Right cardiac atrium (tissue), 5 donors: ENCODE data around the gene DMAP1. TPM values are rescaled to one million over a fixed set of nuclear protein-coding genes. Genes with fewer than 3 reads are reported as not detected.
"Not testable (repeated sequence)": the region's sequence is repeated elsewhere in the genome, so short reads cannot be mapped to it uniquely, and the experiment has no call there.

Source experiments
- ATAC-seq, 2 donors: fragments of 200-7000 bp; cut with Tn5 transposase; one replicate each; pipeline versions ENCODE4 v1.8.0 to v1.9.1; 2020; ENCODE audit warnings: moderate library complexity in 2 of 2, mild to moderate bottlenecking in 1 of 2
- DNase-seq, 3 donors: peaks; one replicate each; pipeline ENCODE4 v3.0.0-alpha.2; 2020
- H3K27ac ChIP-seq: one replicate; pipeline ENCODE4 v1.5.1; 2013; ENCODE audit warnings: mild to moderate bottlenecking, low read length, control low read depth, moderate library complexity
- H3K27me3 ChIP-seq: one replicate; pipeline ENCODE4 v1.6.1; 2013; ENCODE audit not compliant: control insufficient read depth, insufficient read depth
- H3K4me1 ChIP-seq: one replicate; pipeline ENCODE4 v1.6.1; 2013; ENCODE audit warnings: low read length; ENCODE audit not compliant: control insufficient read depth, insufficient read depth
- H3K4me3 ChIP-seq: one replicate; pipeline ENCODE4 v1.5.1; 2013; ENCODE audit warnings: low read length, control low read depth
- H3K9me3 ChIP-seq: one replicate; pipeline ENCODE4 v1.6.1; 2013; ENCODE audit warnings: low read length; ENCODE audit not compliant: control insufficient read depth
- WGBS: extraction: QIAGEN DNeasy Blood & Tissue Kit; methylation state at CpG from one replicate; pipeline ENCODE4 v1.1.7; 2013; 5-methylcytosine and 5-hydroxymethylcytosine counted together
- intact Hi-C, 4 donors: fragments of 100-400 bp; cut with DNase I; formaldehyde crosslinking; loops; one replicate each; pipeline versions ENCODE4 v1.11.0 to v1.14.0; 2022 to 2023
- long read RNA-seq, 4 donors: library from polyadenylated mRNA; unstranded; transcript quantifications; one replicate each; pipeline ENCODE4 v2.0.0, GENCODE V29; 2020 to 2021
- polyA plus RNA-seq: library from polyadenylated mRNA; stranded (reverse); fragments of 200-250 nt; gene quantifications from one replicate; pipeline ENCODE4 v1.2.3, GENCODE V29; 2013
- total RNA-seq, 4 donors: library from RNA; stranded (reverse); fragmentation: NEBNext Ultra II Directional; extraction: Animal tissue kit (Norgen Biotek cat#: 25700); gene quantifications; one replicate each; pipeline ENCODE4 v1.2.1, GENCODE V29; 2021
- donor health status: healthy with polysubstance abuse.
- donor health status: DM: no; HTN: yes; CAD: no.
- donor health status: DM: no; HTN: no; CAD: no.
- donor health status: DM: no; HTN: yes; CAD: no; lungs with severe emphysema.
- donor health status: DM: yes; HTN: yes; CAD: no.

Gene DMAP1
- total RNA-seq (10 to 100 TPM; 26.2 to 35.9 (median 32.6) TPM), polyA plus RNA-seq (26.7 TPM)
- long read RNA-seq, donor 1, transcript DMAP1-201 (11 exons, 1,552 nt) = major isoform, 24 of 84 reads
- long read RNA-seq, donor 1, transcript DMAP1-203 (10 exons, 1,730 nt) = minor isoform, 18 of 84 reads
- long read RNA-seq, donor 1, transcript DMAP1-202 (11 exons, 1,545 nt) = minor isoform, 13 of 84 reads
- long read RNA-seq, donor 1, partial matches to known transcripts = 5 of 84 reads
- long read RNA-seq, donor 1, other reads (novel, unspliced or antisense) = 24 of 84 reads
- long read RNA-seq, donor 2, transcript DMAP1-201 (11 exons, 1,552 nt) = major isoform, 17 of 40 reads
- long read RNA-seq, donor 2, transcript DMAP1-203 (10 exons, 1,730 nt) = minor isoform, 7 of 40 reads
- long read RNA-seq, donor 2, transcript DMAP1-202 (11 exons, 1,545 nt) = minor isoform, 5 of 40 reads
- long read RNA-seq, donor 2, partial matches to known transcripts = 1 of 40 reads
- long read RNA-seq, donor 2, other reads (novel, unspliced or antisense) = 10 of 40 reads
- long read RNA-seq, donor 3, full-length matches to known transcripts = 137 of 217 reads
- long read RNA-seq, donor 3, partial matches to known transcripts = 10 of 217 reads
- long read RNA-seq, donor 3, other reads (novel, unspliced or antisense) = 70 of 217 reads
- long read RNA-seq, donor 4, full-length matches to known transcripts = 36 of 51 reads
- long read RNA-seq, donor 4, partial matches to known transcripts = 1 of 51 reads
- long read RNA-seq, donor 4, other reads (novel, unspliced or antisense) = 14 of 51 reads

DNA sequence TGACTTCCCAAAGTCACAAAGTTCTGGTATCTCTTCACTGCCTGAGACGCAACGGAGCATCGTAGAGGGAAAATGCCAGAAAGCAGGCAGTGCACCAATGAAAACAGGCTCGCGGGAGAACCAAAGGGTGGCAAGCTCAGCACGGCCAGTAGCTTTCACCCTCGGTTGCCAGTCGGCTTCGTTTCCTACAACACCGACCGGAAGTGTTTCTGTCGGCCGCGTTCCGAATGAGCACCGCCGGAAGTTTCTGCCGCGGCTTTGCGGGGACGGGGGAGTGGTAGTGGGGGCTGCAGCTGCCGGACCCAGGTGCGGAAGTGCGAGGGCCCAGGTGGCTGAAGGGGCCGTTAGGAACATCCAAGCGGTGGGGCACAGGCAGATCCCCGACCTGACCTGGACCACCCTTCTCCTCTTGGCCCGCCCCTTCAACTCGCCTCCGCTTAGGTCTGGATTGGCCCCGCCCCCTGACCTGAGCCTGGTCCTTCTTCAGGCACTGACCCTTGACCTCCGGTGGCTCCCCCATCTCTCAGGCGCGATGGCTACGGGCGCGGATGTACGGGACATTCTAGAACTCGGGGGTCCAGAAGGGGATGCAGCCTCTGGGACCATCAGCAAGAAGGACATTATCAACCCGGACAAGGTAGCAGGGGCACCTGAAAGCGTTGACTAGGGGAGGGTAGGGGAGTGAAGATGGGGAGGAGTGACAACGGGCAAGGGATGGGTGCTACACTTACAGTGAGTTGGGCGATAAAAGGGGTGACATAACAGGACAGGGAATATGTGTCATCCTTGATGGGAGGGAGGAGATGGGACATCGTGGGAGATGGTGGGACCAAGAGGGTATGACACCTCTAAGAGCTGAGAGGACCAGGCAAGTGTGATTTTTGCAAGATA, at the start of gene DMAP1:
DMAP1 (plus strand) TSS at position 250 of the 891 bp plus-strand sequence; CDS start at position 533, 283 bp downstream.
- Histone ChIP-seq H3K27ac (peak within 1 kb of the TSS; percentile 28), H3K4me1 (peaks cover 8% of the 10 kb centered on the region), H3K27me3 (no peaks in the 10 kb centered on the region), H3K4me3 (peak within 1 kb of the TSS; percentile 61), H3K9me3 (no peaks in the 10 kb centered on the region)
- intact Hi-C loops = loop anchor here in 3 of 4 donors (10.0 kb wide), 3 partner anchors 131 to 381 kb away; no protein-coding TSS in a partner anchor
- DNase-seq (peak; percentile 78 to 91 (median 90)), ATAC-seq (peak; percentile 90 to 93)
- WGBS = under 1% methylated on average over 44 of the region's 44 CpGs

- H3K27me3 ChIP-seq = no peaks in the 10 kb centered on the region
- H3K4me1 ChIP-seq = no peaks in the 10 kb centered on the region
- intact Hi-C loops = no loop called here
- H3K27ac ChIP-seq = no peak overlapping the region
- no peaks in the 10 kb centered on the region for H3K9me3 ChIP-seq
- 91% methylated on average over 5 of the region's 5 CpGs for WGBS
- no peak overlapping the region for H3K4me3 ChIP-seq
- ATAC-seq = no peak
- DNase-seq = no peak
Observed at GRCh38 chr1:44168520-44169098, 44.7 kb upstream of the DMAP1 start.

GRCh38 chr1:44170281-44170823, 42.9 kb upstream of the DMAP1 start:
- no peaks in the 10 kb centered on the region for H3K27me3 ChIP-seq
- no peak overlapping the region for H3K27ac ChIP-seq
- DNase-seq = no peak
- no peaks in the 10 kb centered on the region for H3K9me3 ChIP-seq
- H3K4me3 ChIP-seq = no peak overlapping the region
- H3K4me1 ChIP-seq = no peaks in the 10 kb centered on the region
- no peak for ATAC-seq
- intact Hi-C loops = no loop called here
- 83% methylated on average over 3 of the region's 3 CpGs for WGBS

DNA sequence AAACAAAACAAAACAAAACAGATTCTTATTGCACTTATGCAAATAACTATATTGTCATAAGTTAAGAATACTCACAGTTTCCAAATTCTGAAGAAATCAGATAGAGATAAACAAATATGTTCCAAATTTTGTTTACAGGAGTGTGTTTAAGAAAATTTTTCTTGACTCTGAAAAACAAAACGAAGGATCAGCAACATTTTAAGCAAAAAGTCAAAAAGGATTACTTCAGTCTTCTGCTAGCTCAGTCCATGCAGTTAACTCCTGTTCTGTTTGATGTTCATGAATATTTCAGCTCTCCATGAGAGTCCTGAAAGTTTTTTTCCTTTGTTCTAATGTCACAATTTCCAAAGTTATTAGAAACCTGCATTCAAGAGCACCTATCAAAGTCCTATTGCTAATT, 38.6 kb upstream of the DMAP1 start:
- H3K9me3 ChIP-seq = no peaks in the 10 kb centered on the region
- 68% methylated on average over 1 of the region's 1 CpG for WGBS
- DNase-seq = no peak
- no peaks in the 10 kb centered on the region for H3K4me1 ChIP-seq
- no peak for ATAC-seq
- H3K27me3 ChIP-seq = no peaks in the 10 kb centered on the region
- no peak overlapping the region for H3K4me3 ChIP-seq
- intact Hi-C loops = no loop called here
- H3K27ac ChIP-seq = no peak overlapping the region

DNA sequence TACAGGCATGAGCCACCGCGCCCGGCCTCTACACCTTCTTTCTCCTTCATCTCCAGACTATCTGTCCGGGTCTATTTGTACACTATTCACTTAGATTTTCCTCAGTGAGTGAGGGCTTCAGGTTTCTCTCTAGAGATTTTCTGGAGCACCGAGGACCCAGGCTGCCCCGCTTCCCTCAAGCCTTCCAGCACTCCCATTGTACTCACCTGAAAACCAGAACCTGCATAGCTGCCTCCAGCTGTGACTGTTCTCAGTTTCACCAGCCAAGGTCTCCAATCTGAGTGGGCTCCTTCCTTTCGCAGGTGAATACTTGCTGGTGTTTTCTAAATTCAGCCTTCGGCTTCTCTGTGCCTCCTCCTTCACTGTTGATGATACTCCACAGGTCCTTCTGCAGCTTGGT, 12.9 kb upstream of the DMAP1 start:
- H3K27me3 ChIP-seq = no peaks in the 10 kb centered on the region
- intact Hi-C loops = no loop called here
- H3K4me1 ChIP-seq = no peaks in the 10 kb centered on the region
- no peak overlapping the region for H3K27ac ChIP-seq
- no peak overlapping the region for H3K4me3 ChIP-seq
- 92% methylated on average over 8 of the region's 8 CpGs for WGBS
- H3K9me3 ChIP-seq = no peaks in the 10 kb centered on the region
- DNase-seq = no peak
- ATAC-seq = no peak

GRCh38 chr1:44206545-44206944, 6.7 kb upstream of the DMAP1 start:
- H3K9me3 ChIP-seq, ATAC-seq, H3K4me3 ChIP-seq, H3K27me3 ChIP-seq, intact Hi-C loops, H3K4me1 ChIP-seq, H3K27ac ChIP-seq, DNase-seq: not testable (repeated sequence)
- 91% methylated on average over 5 of the region's 5 CpGs for WGBS

- Histone ChIP-seq H3K27ac (no peak overlapping the region), H3K4me1 (peaks cover 5% of the 10 kb centered on the region), H3K27me3 (no peaks in the 10 kb centered on the region), H3K9me3 (no peaks in the 10 kb centered on the region), H3K4me3 (no peak overlapping the region)
- DNase-seq (no peak), ATAC-seq (no peak)
- intact Hi-C loops = no loop called here
Observed at GRCh38 chr1:44208226-44208625, 5.0 kb upstream of the DMAP1 start.

DNA sequence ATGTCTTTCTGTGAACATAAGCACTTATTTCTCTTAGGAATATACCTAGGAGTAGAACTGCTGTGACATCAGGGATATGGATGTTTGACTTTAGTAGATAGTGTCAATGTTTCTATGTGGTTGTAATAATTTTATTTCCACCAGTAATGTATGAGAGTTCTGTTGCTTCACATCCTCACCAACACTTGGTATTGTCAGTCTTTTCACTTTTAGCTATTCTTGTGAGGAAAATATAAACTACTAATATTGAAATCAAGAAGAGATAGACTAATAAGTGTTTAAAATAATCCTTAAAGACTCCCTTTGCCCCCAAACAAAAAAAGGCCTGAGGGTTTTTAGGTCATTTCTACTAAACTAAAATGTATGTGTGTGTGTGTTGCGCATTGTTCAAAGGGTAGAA, 2.7 kb upstream of the DMAP1 start:
- H3K9me3 ChIP-seq = no peaks in the 10 kb centered on the region
- intact Hi-C loops = loop anchor here in 3 of 4 donors (10.0 kb wide), 3 partner anchors 134 to 384 kb away; no protein-coding TSS in a partner anchor
- 100% methylated on average over 1 of the region's 1 CpG for WGBS

DNA sequence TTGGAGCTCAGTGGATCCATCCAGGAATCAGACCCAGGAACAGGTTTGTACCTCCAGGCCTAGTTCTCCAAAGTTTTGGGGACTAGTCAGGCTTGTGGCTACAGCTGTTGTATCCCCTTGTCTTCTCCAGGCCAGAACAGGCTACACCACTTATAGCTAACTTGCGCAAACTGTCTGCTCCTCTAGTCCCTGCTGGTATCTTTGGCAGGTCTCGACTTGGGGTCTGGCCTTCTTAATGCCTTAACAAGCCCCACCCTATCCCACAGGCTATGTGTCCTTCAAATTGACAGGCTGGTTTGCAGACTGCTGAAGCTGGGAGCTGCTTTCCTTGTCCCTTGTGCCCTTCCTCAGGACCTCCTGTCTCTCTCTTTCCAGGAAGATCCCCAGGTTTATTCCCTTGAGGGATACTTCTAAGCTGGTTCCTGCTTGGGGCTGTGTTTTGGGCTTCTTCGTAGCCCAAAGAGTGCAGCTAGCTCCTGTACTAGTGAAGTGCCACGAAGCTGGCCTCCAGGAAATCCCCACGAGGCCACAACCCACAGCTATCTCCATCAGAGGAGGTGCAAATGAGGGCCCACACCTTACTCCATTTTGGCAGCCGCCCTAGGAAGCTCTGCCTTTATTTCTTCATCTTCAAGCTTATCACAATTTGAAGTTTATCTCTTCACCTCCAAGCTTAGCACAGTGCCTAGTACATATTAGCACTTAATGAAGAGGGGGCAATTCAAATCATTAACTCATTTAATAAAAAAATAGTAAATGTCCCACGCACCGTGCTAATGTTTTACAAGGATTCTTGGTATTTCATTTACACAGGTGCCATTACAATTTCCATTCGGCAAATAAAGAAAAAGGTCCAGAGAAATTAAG, 683 bp upstream of the DMAP1 start:
- Histone ChIP-seq H3K4me3 (peak overlapping the region; percentile 61), H3K4me1 (peaks cover 8% of the 10 kb centered on the region), H3K9me3 (no peaks in the 10 kb centered on the region), H3K27me3 (no peaks in the 10 kb centered on the region), H3K27ac (no peak overlapping the region)
- peak in 1 of 2 donors; percentile 4 for ATAC-seq
- DNase-seq = no peak
- intact Hi-C loops = loop anchor here in 3 of 4 donors (10.0 kb wide), 3 partner anchors 132 to 382 kb away; no protein-coding TSS in a partner anchor
- WGBS = 44% methylated on average over 9 of the region's 9 CpGs

More for the DNA sequence above, 2.7 kb upstream of the DMAP1 start:
- ATAC-seq (no peak), DNase-seq (no peak)
- Histone ChIP-seq H3K4me3 (no peak overlapping the region), H3K4me1 (peaks cover 8% of the 10 kb centered on the region), H3K27ac (no peak overlapping the region), H3K27me3 (no peaks in the 10 kb centered on the region)
